ENCODE data around the gene LSG1. TPM values are rescaled to one million over a fixed set of nuclear protein-coding genes. Genes with fewer than 3 reads are reported as not detected.

Gene LSG1
- total RNA-seq, 1 experiment from 2014 or later = 41.6 TPM

DNA sequence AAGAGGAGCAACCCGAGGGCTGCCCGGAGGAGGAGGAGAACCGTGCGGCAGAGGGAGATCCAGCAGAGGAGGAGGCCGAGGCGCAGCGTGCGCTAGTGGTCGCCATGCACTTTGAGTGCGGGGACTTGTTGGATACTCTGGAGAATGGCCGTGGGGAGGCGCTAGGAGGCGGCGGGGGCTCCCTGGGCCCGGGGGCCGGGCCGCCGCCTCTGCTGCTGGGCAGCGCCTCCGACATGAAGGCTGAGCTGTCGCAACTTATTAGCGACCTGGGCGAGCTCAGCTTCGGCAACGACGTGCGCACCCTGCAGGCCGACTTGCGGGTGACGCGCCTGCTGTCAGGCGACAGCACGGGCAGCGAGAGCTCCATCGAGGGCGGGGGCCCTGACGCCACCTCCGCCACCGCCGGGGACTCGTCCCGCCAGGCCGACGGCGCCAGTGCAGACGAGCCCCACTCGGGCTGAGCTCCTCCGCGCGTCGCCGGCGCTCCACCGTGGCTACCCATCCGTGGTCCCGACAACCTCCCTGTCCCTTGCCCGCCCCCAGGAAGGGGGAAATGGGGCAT lies 15.7 kb upstream of the LSG1 start:
- DNase-seq (ENCODE audit: low read depth) = no peak

DNA sequence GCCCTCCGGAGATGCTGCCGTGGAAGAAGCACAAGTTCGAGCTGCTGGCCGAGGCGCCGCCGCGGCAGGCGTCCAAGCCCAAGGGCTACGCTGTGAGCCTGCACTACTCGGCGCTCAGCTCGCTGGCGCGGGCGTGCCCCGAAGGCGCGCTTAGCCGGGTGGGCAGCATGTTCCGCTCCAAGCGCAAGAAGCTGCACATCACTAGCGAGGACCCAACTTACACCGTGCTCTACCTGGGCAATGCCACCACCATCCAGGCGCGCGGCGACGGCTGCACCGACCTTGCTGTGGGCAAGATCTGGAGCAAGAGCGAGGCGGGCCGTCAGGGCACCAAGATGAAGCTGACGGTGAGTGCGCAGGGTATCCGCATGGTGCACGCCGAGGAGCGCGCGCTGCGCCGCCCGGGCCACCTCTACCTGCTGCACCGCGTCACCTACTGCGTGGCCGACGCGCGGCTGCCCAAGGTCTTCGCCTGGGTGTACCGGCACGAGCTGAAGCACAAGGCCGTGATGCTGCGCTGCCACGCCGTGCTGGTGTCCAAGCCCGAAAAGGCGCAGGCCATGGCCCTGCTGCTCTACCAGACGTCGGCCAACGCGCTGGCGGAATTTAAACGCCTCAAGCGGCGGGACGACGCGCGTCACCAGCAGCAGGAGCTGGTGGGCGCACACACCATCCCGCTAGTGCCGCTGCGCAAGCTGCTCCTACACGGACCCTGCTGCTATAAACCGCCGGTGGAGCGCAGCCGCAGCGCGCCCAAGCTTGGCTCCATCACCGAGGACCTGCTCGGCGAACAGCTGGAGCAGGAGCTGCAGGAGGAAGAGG lies 15.0 kb upstream of the LSG1 start:
- no peak for DNase-seq (ENCODE audit: low read depth)

DNA sequence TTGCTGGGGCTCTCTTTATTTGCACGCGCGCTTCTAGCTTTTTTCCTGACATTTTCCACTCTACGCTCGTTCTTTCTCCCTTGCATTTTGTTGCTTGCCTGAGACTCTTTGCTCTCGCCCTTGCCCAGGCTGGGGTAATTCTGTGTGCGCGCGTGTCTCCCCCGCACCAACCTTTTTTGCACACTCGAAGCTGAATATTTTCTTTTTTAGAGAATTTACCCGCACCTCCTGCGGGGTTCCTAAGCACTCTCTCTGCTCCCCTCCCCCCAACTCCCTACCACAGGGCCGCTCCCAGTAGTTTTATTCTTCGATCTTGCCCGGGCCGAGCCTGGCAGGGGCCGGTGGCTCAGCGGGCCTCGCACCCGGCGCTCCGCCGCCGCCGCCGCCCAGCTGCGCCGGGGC lies 14.4 kb upstream of the LSG1 start:
- peak; percentile 6 for DNase-seq (ENCODE audit: low read depth)

DNA sequence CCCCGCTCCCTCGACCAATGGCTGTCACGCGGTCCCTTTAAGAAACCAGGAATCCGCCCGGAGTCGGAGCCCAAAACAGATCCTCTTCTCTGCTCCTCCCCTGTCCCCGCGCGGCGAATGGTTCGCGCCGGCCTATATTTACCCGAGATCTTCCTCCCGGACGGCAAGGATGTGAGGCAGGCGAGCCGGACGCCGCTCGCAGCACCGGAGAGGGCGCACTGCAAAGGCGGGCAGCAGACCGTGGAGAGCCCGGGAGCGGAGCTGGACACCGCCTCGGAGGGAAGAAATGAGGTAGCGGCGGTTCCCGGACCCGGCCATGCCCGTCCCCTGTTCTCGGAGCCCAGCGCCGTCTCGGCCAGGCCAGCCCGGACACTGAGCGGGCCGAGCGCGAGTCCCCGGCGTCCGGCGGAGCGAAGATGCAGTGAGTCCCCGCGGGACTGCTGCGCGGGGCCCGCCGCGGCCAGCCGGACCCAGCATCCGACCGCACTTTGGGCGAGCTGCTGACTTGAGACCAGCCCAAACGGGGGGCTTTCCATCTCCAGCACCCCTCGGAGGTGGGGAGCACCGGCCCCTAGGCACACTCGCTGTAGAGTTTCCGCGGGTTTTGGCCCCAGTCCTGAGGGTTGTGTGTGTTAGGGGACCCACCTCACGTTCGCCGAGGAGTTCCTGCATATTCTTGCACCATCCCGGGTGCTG lies 13.9 kb upstream of the LSG1 start, which contains the start of gene FAM43A:
Gene FAM43A, plus strand, starts transcription at position 166 of the 696 bp plus-strand sequence. CDS start 944 bp downstream, outside the sequence.
- peak; percentile 92 for DNase-seq (ENCODE audit: low read depth)

DNA sequence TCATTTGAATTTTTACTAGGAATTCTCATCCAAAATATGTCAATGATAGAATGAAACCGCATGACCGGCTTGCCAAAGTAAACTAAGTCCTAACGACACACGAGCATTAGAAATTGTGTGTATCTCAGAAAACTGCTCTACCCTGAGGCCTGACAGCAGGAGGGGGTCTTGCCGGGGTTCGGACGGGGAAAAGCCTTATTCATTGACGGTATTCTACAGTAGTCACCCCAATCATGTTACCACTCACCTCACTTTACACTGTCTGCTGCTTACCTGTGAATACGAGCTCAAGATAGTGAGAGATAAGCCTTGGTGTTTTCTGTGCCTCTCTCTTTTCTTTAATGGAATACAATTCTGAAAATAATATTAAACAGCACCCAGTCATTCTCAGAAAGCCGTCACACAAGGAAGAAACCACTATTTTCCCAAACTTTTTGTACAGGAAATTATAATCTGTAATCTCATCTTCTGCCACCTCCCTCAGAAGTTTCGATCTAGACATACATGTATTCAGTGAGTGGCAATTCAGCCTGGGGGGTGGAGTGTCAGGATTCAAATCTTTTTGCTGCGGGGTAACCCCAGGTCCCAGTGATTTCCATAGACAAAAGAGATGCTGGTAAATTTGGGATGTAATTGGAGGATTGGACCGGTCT lies 13.2 kb upstream of the LSG1 start:
- no peak for DNase-seq (ENCODE audit: low read depth)

DNA sequence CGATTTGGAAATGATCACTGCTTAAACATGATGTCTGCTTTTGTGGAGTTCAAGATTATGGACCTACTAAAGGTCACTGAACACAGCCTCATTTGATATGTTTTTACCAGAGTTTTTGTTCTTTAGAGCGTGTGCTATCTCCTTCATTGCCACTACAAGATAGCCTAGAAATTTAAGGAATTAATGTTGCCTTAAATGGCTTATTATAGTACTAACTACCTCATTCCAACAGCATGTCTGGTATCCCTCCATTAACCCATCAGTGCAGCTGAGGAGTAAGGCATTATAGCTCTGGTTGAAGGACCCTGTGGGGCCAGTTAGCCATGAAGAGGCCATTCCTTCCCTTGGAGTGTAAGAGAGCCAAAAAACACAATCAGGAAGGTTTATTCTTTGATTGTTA lies 11.4 kb upstream of the LSG1 start:
- no peak for DNase-seq (ENCODE audit: low read depth)

DNA sequence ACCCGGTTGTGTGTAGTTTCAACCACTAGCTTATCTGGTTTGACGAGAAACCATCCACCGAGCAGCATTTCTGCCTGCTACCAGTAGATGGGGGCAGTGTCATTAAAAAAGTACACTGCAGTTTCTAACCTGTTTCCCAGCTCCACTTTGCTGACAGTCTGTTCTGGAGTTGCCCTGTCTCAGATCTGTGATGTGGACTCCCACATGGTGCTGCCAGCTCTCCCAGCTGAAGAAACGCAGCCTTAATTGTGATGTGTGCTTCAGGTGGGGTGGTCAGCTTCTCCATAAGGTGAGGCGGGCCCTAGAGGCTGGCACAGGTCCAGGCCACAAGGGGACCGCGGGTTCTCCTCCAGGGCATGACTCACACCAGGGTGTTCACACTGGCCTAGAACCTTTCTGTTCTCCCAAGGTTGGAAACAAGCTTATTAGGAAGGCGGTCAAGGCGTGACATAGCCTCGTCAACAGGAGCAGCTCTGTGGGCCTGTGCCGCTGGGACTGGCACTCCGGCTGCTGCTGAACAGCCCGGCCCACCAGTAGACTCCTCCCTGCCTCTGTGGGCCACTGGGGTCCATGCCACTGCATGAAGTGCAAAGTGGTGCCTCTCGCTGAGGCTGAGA lies 10.8 kb upstream of the LSG1 start:
- DNase-seq (ENCODE audit: low read depth) = peak; percentile 78

DNA sequence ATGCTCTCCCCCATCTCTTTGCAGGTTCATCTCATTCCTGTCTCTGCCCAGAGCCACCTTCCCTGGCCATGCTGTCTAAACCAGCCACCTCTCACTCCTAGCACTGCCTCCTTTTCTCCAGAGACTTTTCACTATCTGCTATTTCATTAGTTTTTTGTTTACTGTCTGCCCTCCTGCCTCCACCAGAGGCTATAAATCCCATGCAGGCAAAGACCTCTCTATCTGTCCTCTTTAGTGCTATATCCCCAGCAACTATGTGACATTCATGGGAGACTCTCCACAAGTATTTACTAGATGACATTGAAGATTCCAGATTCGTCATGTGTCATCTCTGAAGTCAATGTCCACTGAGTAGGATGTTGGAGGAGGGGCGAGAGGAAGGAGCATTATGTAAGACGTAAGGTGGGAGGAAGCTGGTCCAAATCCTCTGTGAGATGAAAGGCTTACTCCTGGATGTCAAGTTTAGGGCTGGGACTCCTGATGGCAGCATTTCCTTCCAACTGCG lies 10.2 kb upstream of the LSG1 start:
- DNase-seq (ENCODE audit: low read depth) = no peak

DNA sequence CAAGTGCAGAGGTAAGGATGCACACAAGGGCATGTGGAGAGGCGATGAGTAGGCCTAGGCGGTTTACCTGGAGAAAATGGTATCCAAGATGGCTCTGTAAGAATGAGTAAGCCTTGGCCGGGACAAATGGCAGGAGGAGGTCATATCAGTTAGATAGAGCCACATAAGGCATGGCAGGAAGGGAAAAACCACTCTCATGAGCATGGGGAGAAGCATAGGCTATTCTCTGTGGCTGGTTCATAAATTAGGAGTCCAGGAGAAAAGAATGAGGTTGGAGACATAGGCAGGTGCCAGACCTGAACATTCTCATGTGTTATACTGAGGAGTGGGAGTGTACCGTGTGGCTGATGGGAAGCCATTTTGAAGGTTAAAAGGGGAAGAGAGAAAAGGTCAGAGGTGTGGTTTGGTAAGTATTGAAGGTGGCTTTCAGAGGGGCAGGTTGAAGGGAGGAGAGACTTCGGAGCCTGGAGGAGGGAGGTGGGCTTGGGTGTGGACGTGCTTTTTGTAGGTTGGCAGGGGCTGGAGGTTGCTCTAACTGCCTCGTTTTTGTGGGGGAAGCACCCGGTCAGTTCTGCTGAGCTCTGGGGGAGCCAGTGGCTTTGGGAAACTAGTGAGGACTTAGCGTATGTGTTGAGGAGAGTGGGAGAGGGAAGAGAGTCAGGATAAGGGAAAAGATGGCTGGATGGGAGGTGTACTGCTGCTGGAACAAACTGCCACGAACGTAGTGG lies 9.1 kb upstream of the LSG1 start:
- no peak for DNase-seq (ENCODE audit: low read depth)

DNA sequence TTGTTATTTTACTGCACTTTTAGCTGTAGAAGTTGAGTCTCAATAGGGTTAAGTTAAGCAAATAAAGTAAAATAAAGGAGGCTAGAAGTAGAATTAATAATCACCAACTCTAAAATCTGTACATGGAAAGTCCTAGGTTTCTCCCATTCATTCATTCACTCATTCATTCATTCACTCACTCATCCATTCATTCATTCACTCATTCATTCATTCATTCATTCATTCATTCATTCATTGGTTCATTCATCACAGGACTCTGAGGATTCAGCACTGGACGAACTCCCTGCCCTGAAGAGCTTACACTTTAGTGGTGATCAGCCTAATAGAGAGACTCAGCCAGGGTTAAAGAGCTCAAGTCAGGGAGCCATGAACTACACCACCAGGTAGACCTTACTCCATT lies 4.5 kb upstream of the LSG1 start:
- DNase-seq (ENCODE audit: low read depth) = no peak

DNA sequence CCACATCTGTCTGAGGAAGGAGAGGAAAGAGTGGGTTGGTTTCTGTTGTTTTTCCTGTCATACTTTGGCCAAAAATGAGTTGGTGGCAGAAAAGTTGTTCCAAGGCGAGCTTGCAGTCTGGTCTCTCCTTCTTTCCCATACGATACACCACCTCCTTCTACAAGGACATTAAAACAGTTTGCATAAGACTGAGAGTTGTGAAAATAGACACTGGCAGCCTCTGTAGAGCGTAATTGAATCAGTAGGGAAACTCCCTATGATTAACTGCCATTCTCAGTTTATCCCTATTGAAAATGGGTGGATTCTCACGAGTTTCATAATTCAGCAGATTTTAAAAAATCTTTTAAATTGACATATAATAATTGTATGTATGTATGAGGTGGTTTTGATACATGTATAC lies 3.7 kb upstream of the LSG1 start:
- DNase-seq (ENCODE audit: low read depth) = no peak

DNA sequence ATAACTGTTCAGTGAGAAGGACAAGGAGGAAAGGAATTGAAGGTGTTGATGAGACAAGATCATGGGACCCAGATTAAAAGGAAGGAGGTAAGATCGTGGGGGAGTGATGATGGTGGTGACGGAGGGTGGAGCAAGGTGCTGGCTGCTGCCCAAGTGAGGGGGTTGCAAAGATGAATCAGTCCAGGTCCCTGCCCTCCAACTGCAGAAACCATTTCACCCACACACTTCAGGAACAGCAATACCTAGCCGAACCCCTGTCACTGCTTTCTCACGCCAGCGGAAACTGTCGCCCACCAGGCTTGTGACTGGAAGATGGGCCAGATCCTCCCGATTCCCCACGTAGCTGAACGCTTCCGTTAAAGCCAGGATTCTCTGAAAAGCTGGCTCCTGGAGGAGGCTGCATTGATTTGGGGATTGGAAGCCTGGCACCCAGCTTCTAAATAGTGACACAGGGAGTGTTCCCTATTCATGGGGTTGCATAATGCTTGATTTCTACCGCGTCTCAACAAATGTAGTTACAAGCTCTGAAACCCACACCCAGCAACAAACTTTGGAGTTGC lies 3.2 kb upstream of the LSG1 start:
- no peak for DNase-seq (ENCODE audit: low read depth)

DNA sequence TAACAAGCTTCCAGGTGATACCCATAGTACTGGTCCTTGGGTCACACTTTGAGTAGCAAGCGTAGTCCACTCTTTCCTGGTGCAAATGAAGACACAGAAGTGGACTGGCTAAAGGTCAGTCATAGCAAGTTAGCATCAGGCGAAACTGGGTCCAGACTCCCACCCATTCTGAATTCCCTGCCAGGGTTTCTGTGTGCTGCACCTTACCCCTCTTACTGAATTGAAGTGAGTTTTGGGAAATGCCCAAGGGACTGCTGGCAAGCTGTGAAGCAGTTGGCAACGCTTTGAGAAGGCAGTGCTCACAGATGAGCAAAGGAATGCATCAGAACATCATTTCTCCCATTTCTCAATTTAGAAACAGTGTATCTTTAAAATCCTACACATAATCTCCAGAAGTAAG lies 1.8 kb upstream of the LSG1 start:
- no peak for DNase-seq (ENCODE audit: low read depth)

DNA sequence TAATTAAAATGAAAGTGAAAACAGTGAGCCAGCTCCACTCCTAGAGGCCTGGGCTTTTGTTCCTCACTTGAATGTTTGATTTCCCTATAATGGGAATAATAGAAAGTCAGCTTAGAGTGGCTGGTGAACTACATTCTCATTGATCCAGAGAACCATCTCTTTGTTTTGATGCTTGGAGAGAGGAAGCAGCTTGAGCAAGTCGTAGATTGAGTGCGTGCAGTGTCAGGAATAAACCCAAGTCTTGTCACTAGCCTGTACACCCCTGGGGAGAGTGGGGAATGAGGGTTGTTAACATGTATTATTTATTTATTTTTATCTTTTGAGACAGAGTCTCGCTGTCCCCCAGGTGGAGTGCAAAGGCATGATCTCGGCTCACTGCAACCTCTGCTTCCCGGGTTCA lies 885 bp upstream of the LSG1 start:
- DNase-seq (ENCODE audit: low read depth) = no peak

DNA sequence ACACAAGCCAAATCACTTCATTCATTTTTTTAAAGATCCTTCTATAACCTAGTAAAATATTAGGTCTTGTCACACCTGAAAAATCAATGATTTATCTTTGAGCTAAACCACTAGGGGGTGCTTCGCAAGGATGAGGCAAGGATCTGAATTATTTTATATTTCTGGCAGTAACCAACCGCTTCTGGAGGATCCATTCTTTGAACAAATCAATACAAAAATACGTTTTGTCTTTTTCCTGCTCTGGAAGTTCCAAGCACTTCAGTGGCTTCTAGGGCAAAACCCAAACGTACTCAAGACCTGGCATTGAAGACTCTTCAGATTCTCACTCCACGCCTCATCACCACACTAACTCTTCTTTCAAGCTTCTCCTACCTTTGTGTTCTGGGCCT lies 486 bp downstream of the LSG1 start:
- DNase-seq (ENCODE audit: low read depth) = peak; percentile 27

DNA sequence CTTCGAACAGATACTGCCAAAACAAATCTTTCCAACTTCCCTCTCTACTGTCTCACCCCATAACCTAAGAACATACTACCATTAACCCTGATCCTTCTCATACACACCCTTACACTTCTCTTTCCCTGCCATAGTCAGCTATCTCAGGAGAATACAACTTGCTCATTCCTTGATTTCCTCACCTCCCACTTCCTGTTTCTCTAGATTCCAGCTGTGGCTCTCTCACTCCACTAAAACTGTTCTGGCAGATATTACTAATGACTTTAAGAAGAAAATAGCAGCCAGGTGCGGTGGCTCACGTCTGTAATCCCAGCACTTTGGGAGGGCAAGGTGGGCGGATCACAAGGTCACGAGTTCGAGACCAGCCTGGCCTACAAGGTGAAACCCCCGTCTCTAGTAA lies 4.6 kb downstream of the LSG1 start:
- no peak for DNase-seq (ENCODE audit: low read depth)

DNA sequence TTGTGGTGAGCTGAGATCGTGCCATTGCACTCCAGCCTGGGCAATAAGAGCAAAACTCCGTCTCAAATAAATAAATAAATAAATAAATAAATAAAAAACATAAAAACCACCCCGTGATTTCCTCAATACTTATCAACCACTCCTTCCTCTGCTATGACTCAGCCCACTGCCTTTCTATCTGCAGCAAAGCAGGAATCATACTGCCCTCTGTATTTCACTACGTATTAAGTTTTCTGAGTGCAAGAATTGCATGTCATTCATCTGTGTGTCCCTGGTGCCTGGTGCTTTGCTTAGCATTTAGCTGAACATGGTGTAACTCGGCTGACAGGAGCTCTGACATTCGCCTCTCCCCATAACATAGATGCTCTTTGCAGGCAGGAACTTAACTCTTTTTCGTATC lies 7.1 kb downstream of the LSG1 start:
- no peak for DNase-seq (ENCODE audit: low read depth)

DNA sequence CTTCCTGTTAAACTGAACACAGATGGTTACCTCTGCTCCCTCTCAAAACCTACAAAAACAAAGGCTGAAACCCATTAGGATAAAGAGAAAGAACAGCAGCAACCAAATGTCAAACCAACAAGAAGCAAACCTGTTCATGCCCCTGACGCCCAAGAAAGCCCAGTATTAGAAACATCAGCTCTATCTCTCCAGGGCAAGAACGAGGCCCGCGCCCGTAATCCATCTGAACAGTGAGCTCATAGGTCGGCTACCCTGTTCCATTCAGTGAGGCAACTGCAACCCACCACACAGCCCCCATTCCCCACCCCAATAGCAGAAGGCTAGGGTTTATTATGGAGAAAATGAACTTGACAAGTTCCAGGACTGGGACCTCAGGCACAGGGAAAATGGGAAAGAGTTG lies 10.0 kb downstream of the LSG1 start:
- DNase-seq (ENCODE audit: low read depth) = no peak

DNA sequence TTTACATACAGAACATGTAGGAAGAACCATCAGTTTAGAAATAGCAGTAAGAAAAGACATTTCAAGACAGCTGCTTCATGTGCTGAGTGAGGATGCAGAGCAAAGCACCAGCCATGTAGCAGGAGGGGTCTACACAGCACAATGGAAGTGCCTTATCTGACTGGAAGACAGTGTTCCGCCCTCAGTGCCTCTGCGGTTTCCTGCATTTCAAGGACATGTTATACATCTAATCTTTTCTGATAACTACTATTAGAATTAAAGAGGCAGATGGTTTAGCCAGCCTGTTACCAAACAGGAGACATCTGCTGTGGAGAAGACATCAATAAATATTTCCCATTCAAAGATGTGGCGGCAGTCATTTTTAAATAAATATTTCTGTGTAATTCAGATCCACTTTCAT lies 10.6 kb downstream of the LSG1 start:
- no peak for DNase-seq (ENCODE audit: low read depth)

DNA sequence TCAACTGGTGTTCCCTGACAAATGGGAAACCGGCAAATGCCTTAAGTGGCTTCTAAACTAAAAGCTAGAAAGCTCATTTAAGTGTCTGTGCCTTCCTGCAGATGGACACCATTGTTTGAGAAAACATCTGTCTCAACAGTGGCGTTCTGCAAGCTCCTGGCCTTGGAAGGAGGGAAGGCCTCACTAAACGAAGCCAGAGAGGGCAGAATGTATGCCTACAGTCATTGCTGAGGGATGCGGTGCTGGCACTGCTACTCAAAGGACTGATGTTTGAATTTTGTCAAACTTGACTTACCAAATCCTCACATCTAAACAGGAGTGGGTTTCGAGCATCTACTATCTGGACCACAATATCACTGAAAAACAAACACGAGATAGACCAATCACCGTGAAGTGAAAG lies 12.2 kb downstream of the LSG1 start:
- no peak for DNase-seq (ENCODE audit: low read depth)

All from LHCN-M2 (cell line).